ENCODE data around the gene DHFR.
"Not testable (repeated sequence)": the region's sequence is repeated elsewhere in the genome, so short reads cannot be mapped to it uniquely, and the experiment has no call there.

Gene DHFR

GRCh38 chr5:80597500-80597899, 57.3 kb downstream of the DHFR start:
- Mint-ChIP-seq H3K4me1 (no peaks in the 10 kb centered on the region), H3K9me3 (no peaks in the 10 kb centered on the region), H3K27ac (no peak overlapping the region), H3K4me3 (no peak overlapping the region), H3K27me3 (no peaks in the 10 kb centered on the region), H3K36me3 (no peaks in the 10 kb centered on the region)
- no peak for DNase-seq
- ATAC-seq (replicated peaks) = no peak

GRCh38 chr5:80594810-80595209, 60.0 kb downstream of the DHFR start:
- H3K27ac Mint-ChIP-seq = no peak overlapping the region
- H3K36me3 Mint-ChIP-seq = no peaks in the 10 kb centered on the region
- H3K9me3 Mint-ChIP-seq = no peaks in the 10 kb centered on the region
- no peaks in the 10 kb centered on the region for H3K4me1 Mint-ChIP-seq
- no peak for DNase-seq
- peaks cover 6 to 13% of the 10 kb centered on the region in 2 donors for H3K27me3 Mint-ChIP-seq
- H3K4me3 Mint-ChIP-seq = no peak overlapping the region
- ATAC-seq (replicated peaks) = no peak

- no peak overlapping the region for H3K27ac Mint-ChIP-seq
- ATAC-seq (replicated peaks) (no peak), DNase-seq (no peak)
- H3K27me3 Mint-ChIP-seq = peaks cover 6 to 13% of the 10 kb centered on the region in 2 donors
- no peaks in the 10 kb centered on the region for H3K36me3 Mint-ChIP-seq
- no peaks in the 10 kb centered on the region for H3K4me1 Mint-ChIP-seq
- H3K9me3 Mint-ChIP-seq = no peaks in the 10 kb centered on the region
- H3K4me3 Mint-ChIP-seq = no peak overlapping the region
These were observed 62.0 kb downstream of the DHFR start for GRCh38 chr5:80592761-80593160.

GRCh38 chr5:80592105-80592504, 62.7 kb downstream of the DHFR start:
- DNase-seq (no peak), ATAC-seq (replicated peaks) (no peak)
- H3K9me3 Mint-ChIP-seq = no peaks in the 10 kb centered on the region
- no peak overlapping the region for H3K27ac Mint-ChIP-seq
- H3K27me3 Mint-ChIP-seq = peaks cover 6 to 13% of the 10 kb centered on the region in 2 donors
- H3K36me3 Mint-ChIP-seq = no peaks in the 10 kb centered on the region
- no peaks in the 10 kb centered on the region for H3K4me1 Mint-ChIP-seq
- no peak overlapping the region for H3K4me3 Mint-ChIP-seq

GRCh38 chr5:80591352-80591751, 63.4 kb downstream of the DHFR start:
- Mint-ChIP-seq H3K4me3 (no peak overlapping the region), H3K27me3 (peaks cover 6 to 13% of the 10 kb centered on the region in 2 donors), H3K9me3 (no peaks in the 10 kb centered on the region), H3K27ac (no peak overlapping the region), H3K36me3 (no peaks in the 10 kb centered on the region), H3K4me1 (no peaks in the 10 kb centered on the region)
- DNase-seq = no peak
- ATAC-seq (replicated peaks) = no peak

GRCh38 chr5:80590766-80591165, 64.0 kb downstream of the DHFR start:
- Mint-ChIP-seq H3K9me3 (no peaks in the 10 kb centered on the region), H3K4me1 (no peaks in the 10 kb centered on the region), H3K36me3 (no peaks in the 10 kb centered on the region), H3K4me3 (no peak overlapping the region), H3K27ac (no peak overlapping the region), H3K27me3 (peaks cover 6 to 13% of the 10 kb centered on the region in 2 donors)
- ATAC-seq (replicated peaks) (no peak), DNase-seq (no peak)

GRCh38 chr5:80588858-80589540, 65.8 kb downstream of the DHFR start:
- Mint-ChIP-seq H3K27me3 (peaks cover 13% of the 10 kb centered on the region in 2 donors), H3K36me3 (no peaks in the 10 kb centered on the region), H3K4me1 (no peaks in the 10 kb centered on the region), H3K27ac (peak overlapping the region; percentile 7), H3K4me3 (no peak overlapping the region), H3K9me3 (no peaks in the 10 kb centered on the region)
- ATAC-seq (replicated peaks) = no peak
- no peak for DNase-seq

- no peak for ATAC-seq (replicated peaks)
- no peak overlapping the region for H3K27ac Mint-ChIP-seq
- no peaks in the 10 kb centered on the region for H3K4me1 Mint-ChIP-seq
- DNase-seq = no peak
- H3K4me3 Mint-ChIP-seq = no peak overlapping the region
- H3K9me3 Mint-ChIP-seq = peaks cover 1% of the 10 kb centered on the region in 2 donors
- H3K36me3 Mint-ChIP-seq = no peaks in the 10 kb centered on the region
- H3K27me3 Mint-ChIP-seq = peaks cover 0 to 8% of the 10 kb centered on the region in 2 donors
These were observed 70.0 kb downstream of the DHFR start for GRCh38 chr5:80584770-80585169.

GRCh38 chr5:80580291-80580690, 74.5 kb downstream of the DHFR start:
- not testable (repeated sequence) for H3K4me3 Mint-ChIP-seq; H3K4me1 Mint-ChIP-seq; DNase-seq; H3K27ac Mint-ChIP-seq; ATAC-seq (replicated peaks); H3K9me3 Mint-ChIP-seq; H3K36me3 Mint-ChIP-seq
- H3K27me3 Mint-ChIP-seq = peaks cover 8 to 23% of the 10 kb centered on the region in 2 donors

GRCh38 chr5:80579050-80579449, 75.7 kb downstream of the DHFR start:
- Mint-ChIP-seq H3K27me3 (peaks cover 16 to 25% of the 10 kb centered on the region in 2 donors), H3K4me1 (no peaks in the 10 kb centered on the region), H3K4me3 (no peak overlapping the region), H3K9me3 (peaks cover 3 to 4% of the 10 kb centered on the region in 2 donors), H3K36me3 (no peaks in the 10 kb centered on the region), H3K27ac (no peak overlapping the region)
- no peak for DNase-seq
- ATAC-seq (replicated peaks) = no peak

- no peak overlapping the region for H3K27ac Mint-ChIP-seq
- H3K27me3 Mint-ChIP-seq = peaks cover 23 to 37% of the 10 kb centered on the region in 2 donors
- peaks cover 4 to 5% of the 10 kb centered on the region in 2 donors for H3K9me3 Mint-ChIP-seq
- H3K4me1 Mint-ChIP-seq = no peaks in the 10 kb centered on the region
- ATAC-seq (replicated peaks) (no peak), DNase-seq (no peak)
- H3K36me3 Mint-ChIP-seq = no peaks in the 10 kb centered on the region
- H3K4me3 Mint-ChIP-seq = no peak overlapping the region
These were observed 77.1 kb downstream of the DHFR start for GRCh38 chr5:80577707-80578106.

GRCh38 chr5:80576383-80576782, 78.4 kb downstream of the DHFR start:
- ATAC-seq (replicated peaks) (peak in 1 of 2 donors; percentile 18), DNase-seq (no peak)
- H3K27me3 Mint-ChIP-seq = peaks cover 35 to 50% of the 10 kb centered on the region in 2 donors
- H3K36me3 Mint-ChIP-seq = no peaks in the 10 kb centered on the region
- H3K4me3 Mint-ChIP-seq = no peak overlapping the region
- H3K27ac Mint-ChIP-seq = no peak overlapping the region
- H3K9me3 Mint-ChIP-seq = peaks cover 4 to 6% of the 10 kb centered on the region in 2 donors
- no peaks in the 10 kb centered on the region for H3K4me1 Mint-ChIP-seq

All from stimulated activated naive B cell treated with anti-CD40 and anti-IgM and Interleukin-4, amounts not matched to agents 10 μg/mL and 1 μg/mL and 100 μg/mL, for 72 hours (primary cell).